H9 (cell line): ENCODE measurements around the gene FA2H. TPM values are rescaled to one million over a fixed set of nuclear protein-coding genes. Genes with fewer than 3 reads are reported as not detected.

Source experiments
- DNase-seq: peaks from one replicate; pipeline ENCODE4 v3.0.0-alpha.2; 2017
- H2AFZ ChIP-seq: one replicate; pipeline ENCODE4 v1.6.1; 2013; ENCODE audit warnings: mild to moderate bottlenecking, low read length, control low read depth, moderate library complexity
- H2AK5ac ChIP-seq: 2 replicates; pipeline ENCODE4 v1.6.1; 2013; ENCODE audit warnings: low read length, control low read depth, mixed read lengths; ENCODE audit not compliant: insufficient read length
- H2BK120ac ChIP-seq: one replicate; pipeline ENCODE4 v1.6.1; 2013; ENCODE audit warnings: low read depth, mild to moderate bottlenecking, low read length, control low read depth, inconsistent platforms; ENCODE audit not compliant: poor library complexity, severe bottlenecking
- H2BK12ac ChIP-seq: 2 replicates; pipeline ENCODE4 v1.6.1; 2013; ENCODE audit warnings: low read length, control low read depth, mixed read lengths, low read depth; ENCODE audit not compliant: insufficient read length
- H2BK15ac ChIP-seq: 2 replicates; pipeline ENCODE4 v1.6.1; 2013; ENCODE audit warnings: low read depth, low read length, control low read depth
- H2BK20ac ChIP-seq: one replicate; pipeline ENCODE4 v1.6.1; 2013; ENCODE audit warnings: low read depth, mild to moderate bottlenecking, low read length, control low read depth, inconsistent platforms; ENCODE audit not compliant: poor library complexity, severe bottlenecking
- H2BK5ac ChIP-seq: 2 replicates; pipeline ENCODE4 v1.6.1; 2013; ENCODE audit warnings: low read length, control low read depth, mixed read lengths; ENCODE audit not compliant: insufficient read length
- H3K14ac ChIP-seq: 2 replicates; pipeline ENCODE4 v1.6.1; 2013; ENCODE audit warnings: low read length, control low read depth; ENCODE audit not compliant: insufficient read depth
- H3K18ac ChIP-seq: 2 replicates; pipeline ENCODE4 v1.6.1; 2013; ENCODE audit warnings: low read depth, mild to moderate bottlenecking, mixed read lengths, low read length, control low read depth; ENCODE audit not compliant: insufficient read length
- H3K23ac ChIP-seq: 2 replicates; pipeline ENCODE4 v1.6.1; 2013; ENCODE audit warnings: low read length, control low read depth, mixed read lengths, low read depth; ENCODE audit not compliant: insufficient read length
- H3K23me2 ChIP-seq: 2 replicates; pipeline ENCODE4 v1.6.1; 2013; ENCODE audit warnings: low read depth, mild to moderate bottlenecking, mixed read lengths, low read length, control low read depth; ENCODE audit not compliant: insufficient read length, poor library complexity, severe bottlenecking
- H3K27ac ChIP-seq: 2 replicates; pipeline ENCODE4 v1.5.1; 2013; ENCODE audit warnings: low read length, control low read depth, mixed read lengths, low read depth; ENCODE audit not compliant: insufficient read length
- H3K27me3 ChIP-seq: 2 replicates; pipeline ENCODE4 v1.6.1; 2013; ENCODE audit warnings: low read length, control low read depth, inconsistent platforms; ENCODE audit not compliant: insufficient read depth
- H3K4ac ChIP-seq: 2 replicates; pipeline ENCODE4 v1.6.1; 2013; ENCODE audit warnings: low read depth, mild to moderate bottlenecking, control low read depth, inconsistent platforms, low read length, moderate library complexity
- H3K4me1 ChIP-seq: 2 replicates; pipeline ENCODE4 v1.6.1; 2013; ENCODE audit warnings: low read length, control low read depth, inconsistent platforms; ENCODE audit not compliant: insufficient read depth
- H3K4me2 ChIP-seq: 2 replicates; pipeline ENCODE4 v1.6.1; 2013; ENCODE audit warnings: low read length, control low read depth, mixed read lengths; ENCODE audit not compliant: insufficient read length, insufficient read depth
- H3K56ac ChIP-seq: 2 replicates; pipeline ENCODE4 v1.6.1; 2013; ENCODE audit warnings: low read depth, mild to moderate bottlenecking, mixed read lengths, low read length, control low read depth; ENCODE audit not compliant: insufficient read length
- H3K79me1 ChIP-seq: 2 replicates; pipeline ENCODE4 v1.6.1; 2013; ENCODE audit warnings: low read depth, mild to moderate bottlenecking, moderate library complexity, low read length, control low read depth, inconsistent platforms; ENCODE audit not compliant: insufficient read depth, poor library complexity, severe bottlenecking
- H3K79me2 ChIP-seq: 2 replicates; pipeline ENCODE4 v1.6.1; 2013; ENCODE audit warnings: low read length, control low read depth, inconsistent platforms; ENCODE audit not compliant: insufficient read depth
- H3K9ac ChIP-seq: 2 replicates; pipeline ENCODE4 v1.6.1; 2013; ENCODE audit warnings: low read length, control low read depth, mixed read lengths; ENCODE audit not compliant: insufficient read length; ENCODE audit errors: extremely low read depth
- H3K9me3 ChIP-seq: one replicate; pipeline ENCODE4 v1.6.1; 2013; ENCODE audit warnings: low read depth, low read length, inconsistent platforms; ENCODE audit not compliant: control insufficient read depth
- H3T11ph ChIP-seq: one replicate; pipeline ENCODE4 v1.6.1; 2013; ENCODE audit warnings: mild to moderate bottlenecking, low read length, control low read depth, inconsistent platforms
- H4K20me1 ChIP-seq: one replicate; pipeline ENCODE4 v1.6.1; 2013; ENCODE audit not compliant: control insufficient read depth, insufficient read length, insufficient read depth
- H4K5ac ChIP-seq: 2 replicates; pipeline ENCODE4 v1.6.1; 2013; ENCODE audit warnings: low read depth, mild to moderate bottlenecking, mixed read lengths, low read length, control low read depth; ENCODE audit not compliant: insufficient read length
- H4K8ac ChIP-seq: replicated peaks from 2 replicates; pipeline ENCODE4 v1.6.1; 2013; ENCODE audit warnings: low read length, control low read depth, mixed read lengths, low read depth; ENCODE audit not compliant: insufficient read length
- H4K91ac ChIP-seq: 2 replicates; pipeline ENCODE4 v1.6.1; 2013; ENCODE audit warnings: low read depth, mild to moderate bottlenecking, moderate library complexity, mixed read lengths, low read length, control low read depth; ENCODE audit not compliant: insufficient read length
- H3K27ac Mint-ChIP-seq, 3 experiments: 2 replicates in 2 of 3; 3 replicates in 1 of 3; pipeline ENCODE4 v1.8.0; 2020 to 2021; ENCODE audit warnings: mixed read lengths in 3 of 3, mild to moderate bottlenecking in 1 of 3, moderate library complexity in 1 of 3
- H3K27me3 Mint-ChIP-seq: 2 replicates; pipeline ENCODE4 v1.8.0; 2021; ENCODE audit warnings: low read depth, mild to moderate bottlenecking, moderate library complexity, mixed read lengths
- H3K36me3 Mint-ChIP-seq, 3 experiments: 2 replicates in 2 of 3; 3 replicates in 1 of 3; pipeline ENCODE4 v1.8.0; 2020 to 2021; ENCODE audit warnings: low read depth in 3 of 3, mixed read lengths in 3 of 3; ENCODE audit not compliant: insufficient read depth in 1 of 3
- H3K4me1 Mint-ChIP-seq, 2 experiments: 2 replicates each; pipeline ENCODE4 v1.8.0; 2020; ENCODE audit warnings: mixed read lengths in 2 of 2
- H3K4me3 Mint-ChIP-seq, 2 experiments: 2 replicates in 1 of 2; 3 replicates in 1 of 2; pipeline ENCODE4 v1.8.0; 2020 to 2021; ENCODE audit warnings: mild to moderate bottlenecking in 2 of 2, mixed read lengths in 2 of 2, moderate library complexity in 1 of 2
- H3K9me3 Mint-ChIP-seq, 2 experiments: 2 replicates in 1 of 2; 3 replicates in 1 of 2; pipeline ENCODE4 v1.8.0; 2020; ENCODE audit warnings: mild to moderate bottlenecking in 2 of 2, mixed read lengths in 2 of 2, moderate library complexity in 1 of 2
- WGBS: extraction: QIAGEN DNeasy Blood & Tissue Kit; methylation state at CpG from one replicate; pipeline ENCODE4 v1.1.7; 2013; ENCODE audit warnings: missing lambda C conversion rate, low lambda C conversion rate, mixed read lengths; ENCODE audit not compliant: insufficient read length; ENCODE audit errors: extremely low coverage; 5-methylcytosine and 5-hydroxymethylcytosine counted together
- total RNA-seq: library from RNA; stranded (reverse); gene quantifications from 2 replicates; pipeline ENCODE4 v1.2.1, GENCODE V29; 2021
- TF ChIP-seq, protein P1 (sequence below): fragments of 200-600 bp; sonication (generic); conservative IDR thresholded peaks from 3 replicates; pipeline ENCODE4 v1.8.0; 2021; ENCODE audit warnings: antibody characterized with exemption, mild to moderate bottlenecking

The FA2H gene
- total RNA-seq, 1 experiment from 2014 or later: 25.1 TPM

GRCh38 chr16:74807052-74807646 lies 32.5 kb upstream of the FA2H start:
- Histone ChIP-seq H3K23me2 (no peaks in the 10 kb centered on the region), H4K8ac (no peak overlapping the region), H3K9me3 (peaks cover 14% of the 10 kb centered on the region), H3K9ac (no peak overlapping the region), H2BK12ac (no peak overlapping the region), H3K4me1 (no peaks in the 10 kb centered on the region; the same call in 1 of the 2 replicates), H2BK5ac (no peak overlapping the region), H3K27me3 (peaks cover 5% of the 10 kb centered on the region; the same call in 1 of the 2 replicates), H3T11ph (no peak overlapping the region), H3K27ac (no peak overlapping the region), H3K79me2 (no peaks in the 10 kb centered on the region), H2AK5ac (no peak overlapping the region), H3K79me1 (no peaks in the 10 kb centered on the region), H4K91ac (no peak overlapping the region), H3K23ac (no peak overlapping the region), H3K14ac (no peak overlapping the region), H3K4ac (no peak overlapping the region), H4K5ac (no peak overlapping the region), H4K20me1 (no peaks in the 10 kb centered on the region), H2AFZ (no peak overlapping the region), H3K18ac (no peak overlapping the region), H2BK20ac (no peak overlapping the region), H2BK15ac (no peak overlapping the region), H3K4me2 (no peak overlapping the region), H2BK120ac (no peak overlapping the region), H3K56ac (no peak overlapping the region)
- WGBS: 100% methylated on average over 1 of the region's 7 CpGs
- Mint-ChIP-seq H3K27me3 (peaks cover 5% of the 10 kb centered on the region), H3K36me3 (peaks cover 4 to 39% (median 28%) of the 10 kb centered on the region in 3 experiments; a peak in 6 of 7 replicates), H3K27ac (no peak overlapping the region), H3K4me3 (no peak overlapping the region), H3K9me3 (peaks cover 44 to 47% of the 10 kb centered on the region in 2 experiments), H3K4me1 (peaks cover 16 to 19% of the 10 kb centered on the region in 2 experiments)
- TF ChIP-seq, protein P1, sequence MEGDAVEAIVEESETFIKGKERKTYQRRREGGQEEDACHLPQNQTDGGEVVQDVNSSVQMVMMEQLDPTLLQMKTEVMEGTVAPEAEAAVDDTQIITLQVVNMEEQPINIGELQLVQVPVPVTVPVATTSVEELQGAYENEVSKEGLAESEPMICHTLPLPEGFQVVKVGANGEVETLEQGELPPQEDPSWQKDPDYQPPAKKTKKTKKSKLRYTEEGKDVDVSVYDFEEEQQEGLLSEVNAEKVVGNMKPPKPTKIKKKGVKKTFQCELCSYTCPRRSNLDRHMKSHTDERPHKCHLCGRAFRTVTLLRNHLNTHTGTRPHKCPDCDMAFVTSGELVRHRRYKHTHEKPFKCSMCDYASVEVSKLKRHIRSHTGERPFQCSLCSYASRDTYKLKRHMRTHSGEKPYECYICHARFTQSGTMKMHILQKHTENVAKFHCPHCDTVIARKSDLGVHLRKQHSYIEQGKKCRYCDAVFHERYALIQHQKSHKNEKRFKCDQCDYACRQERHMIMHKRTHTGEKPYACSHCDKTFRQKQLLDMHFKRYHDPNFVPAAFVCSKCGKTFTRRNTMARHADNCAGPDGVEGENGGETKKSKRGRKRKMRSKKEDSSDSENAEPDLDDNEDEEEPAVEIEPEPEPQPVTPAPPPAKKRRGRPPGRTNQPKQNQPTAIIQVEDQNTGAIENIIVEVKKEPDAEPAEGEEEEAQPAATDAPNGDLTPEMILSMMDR: no peak
- no peak for DNase-seq
